ENCODE data around the gene SULT4A1. TPM values are rescaled to one million over a fixed set of nuclear protein-coding genes. Genes with fewer than 3 reads are reported as not detected.

SULT4A1 gene
- total and polyA plus RNA-seq, 2 donors (not counting 1 experiment from before 2014, with no cell fraction given): not detected

DNA sequence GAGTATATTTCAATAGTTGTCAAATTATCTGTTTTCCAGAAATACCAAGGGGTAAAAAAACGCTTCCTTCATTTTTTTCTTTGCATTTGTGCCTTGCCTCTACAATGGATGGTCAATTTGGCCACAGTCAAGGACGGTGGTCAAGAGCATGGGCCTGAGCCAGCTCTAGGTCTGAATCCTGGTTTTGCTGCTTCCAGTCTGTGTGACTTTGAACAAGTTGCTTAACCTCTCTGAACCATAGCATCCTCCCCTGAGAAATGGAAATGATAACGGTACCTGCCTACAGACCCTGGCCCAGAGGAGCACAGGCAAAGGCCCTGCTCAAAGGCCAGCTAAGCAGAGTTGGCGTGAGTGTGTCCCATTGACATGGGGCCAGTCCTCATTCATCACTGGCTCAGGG, 26.4 kb upstream of the SULT4A1 start:
- Histone ChIP-seq H4K20me1 (ENCODE audit: control insufficient read depth, insufficient read depth, low read length, poor library complexity, severe bottlenecking) (no peaks in the 10 kb centered on the region), H3K9ac (ENCODE audit: low read length) (no peak overlapping the region), H3K27me3 (replicated peaks in 1 of 4; ENCODE audit: control extremely low read depth in 1 of 4, control insufficient read depth in 3 of 4, insufficient read depth in 4 of 4, low read length in 3 of 4) (peaks cover 0 to 49% (median 7%) of the 10 kb centered on the region in 4 experiments), H3K36me3 (replicated peaks in 1 of 2; ENCODE audit: control extremely low read depth in 1 of 2, control insufficient read depth in 1 of 2, extremely low read depth in 1 of 2, insufficient read depth in 2 of 2, low read length in 1 of 2) (no peaks in the 10 kb centered on the region), H3K4me2 (replicated peaks; ENCODE audit: low read depth, low read length, poor library complexity, severe bottlenecking) (no peak overlapping the region), H3K4me1 (ENCODE audit: control insufficient read depth in 2 of 2, insufficient read depth in 2 of 2, low read length in 2 of 2) (peaks cover 9 to 16% of the 10 kb centered on the region in 2 donors), H3K9me3 (ENCODE audit: control extremely low read depth in 1 of 3, control insufficient read depth in 2 of 3, insufficient read depth in 1 of 3, low read length in 2 of 3) (peaks cover 0 to 15% (median 0%) of the 10 kb centered on the region in 3 donors), H3K27ac (ENCODE audit: low read length in 2 of 2) (no peak overlapping the region), H3K79me2 (ENCODE audit: control insufficient read depth, insufficient read depth, low read length) (no peaks in the 10 kb centered on the region), H3K4me3 (ENCODE audit: control extremely low read depth in 1 of 5, extremely low read depth in 1 of 5, insufficient read depth in 1 of 5, low read depth in 2 of 5, low read length in 4 of 5) (no peak overlapping the region), H2AFZ (ENCODE audit: insufficient read depth, low read depth, low read length, poor library complexity, severe bottlenecking) (no peak overlapping the region)
- no peaks in the 10 kb centered on the region for H3K9me3 Mint-ChIP-seq (ENCODE audit: insufficient read depth)
- peaks cover 41% of the 10 kb centered on the region for H3K27me3 Mint-ChIP-seq
- ChIA-PET CTCF (no interaction called here), POLR2A (no interaction called here)
- no peak overlapping the region for H3K27ac Mint-ChIP-seq
- WGBS (ENCODE audit: insufficient coverage): 96% methylated on average over 3 of the region's 4 CpGs
- H3K4me1 Mint-ChIP-seq: peaks cover 5% of the 10 kb centered on the region
- TF ChIP-seq, protein P1, sequence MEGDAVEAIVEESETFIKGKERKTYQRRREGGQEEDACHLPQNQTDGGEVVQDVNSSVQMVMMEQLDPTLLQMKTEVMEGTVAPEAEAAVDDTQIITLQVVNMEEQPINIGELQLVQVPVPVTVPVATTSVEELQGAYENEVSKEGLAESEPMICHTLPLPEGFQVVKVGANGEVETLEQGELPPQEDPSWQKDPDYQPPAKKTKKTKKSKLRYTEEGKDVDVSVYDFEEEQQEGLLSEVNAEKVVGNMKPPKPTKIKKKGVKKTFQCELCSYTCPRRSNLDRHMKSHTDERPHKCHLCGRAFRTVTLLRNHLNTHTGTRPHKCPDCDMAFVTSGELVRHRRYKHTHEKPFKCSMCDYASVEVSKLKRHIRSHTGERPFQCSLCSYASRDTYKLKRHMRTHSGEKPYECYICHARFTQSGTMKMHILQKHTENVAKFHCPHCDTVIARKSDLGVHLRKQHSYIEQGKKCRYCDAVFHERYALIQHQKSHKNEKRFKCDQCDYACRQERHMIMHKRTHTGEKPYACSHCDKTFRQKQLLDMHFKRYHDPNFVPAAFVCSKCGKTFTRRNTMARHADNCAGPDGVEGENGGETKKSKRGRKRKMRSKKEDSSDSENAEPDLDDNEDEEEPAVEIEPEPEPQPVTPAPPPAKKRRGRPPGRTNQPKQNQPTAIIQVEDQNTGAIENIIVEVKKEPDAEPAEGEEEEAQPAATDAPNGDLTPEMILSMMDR (IDR thresholded peaks at IDR 0.05): no peak
- TF ChIP-seq EZH2 (IDR thresholded peaks at IDR 0.05; ENCODE audit: borderline replicate concordance, insufficient read depth, low read depth, low read length, poor library complexity, severe bottlenecking): no peak
- ATAC-seq (ENCODE audit: low read depth) (no peak), DNase-seq (no peak)
- intact Hi-C loops (cut with micrococcal nuclease): no loop called here
- no peak overlapping the region for H3K4me3 Mint-ChIP-seq

DNA sequence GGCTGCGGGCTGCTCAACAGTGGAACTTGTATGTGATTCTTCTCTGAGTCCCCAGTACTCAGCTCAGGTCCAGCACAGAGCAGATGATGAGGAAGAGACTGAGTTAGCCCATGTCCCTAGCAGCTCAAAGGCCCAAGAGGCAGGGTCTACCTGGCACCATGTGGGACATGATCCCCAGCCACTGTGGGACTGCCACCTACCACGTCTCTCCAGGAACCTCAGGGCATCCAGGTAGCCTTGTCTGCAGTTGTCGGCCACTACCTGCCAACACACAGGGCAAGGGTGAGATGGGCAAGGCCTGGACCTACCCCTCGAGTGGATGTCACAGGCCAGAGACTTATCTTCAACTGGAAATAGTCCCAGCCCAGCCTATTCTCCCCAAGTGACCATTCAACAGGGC, 25.1 kb upstream of the SULT4A1 start:
- no peak overlapping the region for H3K4me2 ChIP-seq (replicated peaks; ENCODE audit: low read depth, low read length, poor library complexity, severe bottlenecking)
- CTCF ChIA-PET: interaction anchor here (1.0 kb wide), 1 partner anchor 10 kb away, joined by 3 read pairs; no protein-coding TSS in a partner anchor
- no peak overlapping the region for H3K27ac Mint-ChIP-seq
- H3K27me3 Mint-ChIP-seq: peaks cover 39% of the 10 kb centered on the region
- H3K27me3 ChIP-seq (replicated peaks in 1 of 4; ENCODE audit: control extremely low read depth in 1 of 4, control insufficient read depth in 3 of 4, insufficient read depth in 4 of 4, low read length in 3 of 4): peaks cover 0 to 40% (median 7%) of the 10 kb centered on the region in 4 experiments
- no peak for ATAC-seq (ENCODE audit: low read depth)
- H2AFZ ChIP-seq (ENCODE audit: insufficient read depth, low read depth, low read length, poor library complexity, severe bottlenecking): no peak overlapping the region
- H3K4me3 ChIP-seq (ENCODE audit: control extremely low read depth in 1 of 5, extremely low read depth in 1 of 5, insufficient read depth in 1 of 5, low read depth in 2 of 5, low read length in 4 of 5): no peak overlapping the region
- POLR2A ChIA-PET: no interaction called here
- H3K27ac ChIP-seq (ENCODE audit: low read length in 2 of 2): no peak overlapping the region
- no peak overlapping the region for H3K4me3 Mint-ChIP-seq
- no peak for DNase-seq
- H3K36me3 ChIP-seq (replicated peaks in 1 of 2; ENCODE audit: control extremely low read depth in 1 of 2, control insufficient read depth in 1 of 2, extremely low read depth in 1 of 2, insufficient read depth in 2 of 2, low read length in 1 of 2): no peaks in the 10 kb centered on the region
- TF ChIP-seq EZH2 (IDR thresholded peaks at IDR 0.05; ENCODE audit: borderline replicate concordance, insufficient read depth, low read depth, low read length, poor library complexity, severe bottlenecking): no peak
- TF ChIP-seq, protein P1 (IDR thresholded peaks at IDR 0.05): no peak
- WGBS (ENCODE audit: insufficient coverage): 75% methylated on average over 4 of the region's 4 CpGs
- H3K4me1 ChIP-seq (ENCODE audit: control insufficient read depth in 2 of 2, insufficient read depth in 2 of 2, low read length in 2 of 2): peaks cover 9 to 16% of the 10 kb centered on the region in 2 donors
- intact Hi-C loops (cut with micrococcal nuclease): no loop called here
- peaks cover 5% of the 10 kb centered on the region for H3K4me1 Mint-ChIP-seq
- peaks cover 0 to 15% (median 0%) of the 10 kb centered on the region in 3 donors for H3K9me3 ChIP-seq (ENCODE audit: control extremely low read depth in 1 of 3, control insufficient read depth in 2 of 3, insufficient read depth in 1 of 3, low read length in 2 of 3)
- H4K20me1 ChIP-seq (ENCODE audit: control insufficient read depth, insufficient read depth, low read length, poor library complexity, severe bottlenecking): no peaks in the 10 kb centered on the region
- H3K9me3 Mint-ChIP-seq (ENCODE audit: insufficient read depth): no peaks in the 10 kb centered on the region
- H3K9ac ChIP-seq (ENCODE audit: low read length): no peak overlapping the region
- H3K79me2 ChIP-seq (ENCODE audit: control insufficient read depth, insufficient read depth, low read length): no peaks in the 10 kb centered on the region

Data from B cell (primary cell).